ENCODE measurements around the gene SGK1. TPM values are rescaled to one million over a fixed set of nuclear protein-coding genes. Genes with fewer than 3 reads are reported as not detected.

The SGK1 gene
- total RNA-seq, 4 donors from 2014 or later = 78.8 to 221 (median 164) TPM

- TF ChIP-seq CTCF (IDR thresholded peaks at IDR 0.05; ENCODE audit: low read depth) = no peak
These were observed 24.2 kb upstream of the SGK1 start for GRCh38 chr6:134341999-134342567.

GRCh38 chr6:134340179-134340975, 22.5 kb upstream of the SGK1 start:
- no peak for TF ChIP-seq CTCF (IDR thresholded peaks at IDR 0.05; ENCODE audit: low read depth)

DNA sequence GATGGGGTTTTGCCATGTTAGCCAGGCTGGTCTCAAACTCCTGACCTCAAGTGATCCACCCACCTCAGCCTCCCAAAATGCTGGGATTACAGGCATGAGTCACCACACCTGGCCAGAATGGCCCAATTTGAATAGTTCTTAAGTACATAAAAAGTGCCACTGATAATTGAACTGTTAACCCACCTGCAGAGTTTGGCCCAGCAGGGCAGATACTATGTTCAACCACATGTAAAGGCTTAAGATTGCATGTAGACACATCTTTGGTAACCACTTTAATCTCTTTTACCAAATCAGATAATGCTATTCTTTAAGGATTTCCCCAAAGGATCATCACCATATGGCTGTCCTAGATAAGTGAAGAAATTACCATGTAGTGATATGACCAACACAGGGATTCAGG, 21.3 kb upstream of the SGK1 start:
- TF ChIP-seq CTCF (IDR thresholded peaks at IDR 0.05; ENCODE audit: low read depth) = no peak

GRCh38 chr6:134331256-134331655, 13.3 kb upstream of the SGK1 start:
- TF ChIP-seq CTCF (IDR thresholded peaks at IDR 0.05; ENCODE audit: low read depth) = no peak

DNA sequence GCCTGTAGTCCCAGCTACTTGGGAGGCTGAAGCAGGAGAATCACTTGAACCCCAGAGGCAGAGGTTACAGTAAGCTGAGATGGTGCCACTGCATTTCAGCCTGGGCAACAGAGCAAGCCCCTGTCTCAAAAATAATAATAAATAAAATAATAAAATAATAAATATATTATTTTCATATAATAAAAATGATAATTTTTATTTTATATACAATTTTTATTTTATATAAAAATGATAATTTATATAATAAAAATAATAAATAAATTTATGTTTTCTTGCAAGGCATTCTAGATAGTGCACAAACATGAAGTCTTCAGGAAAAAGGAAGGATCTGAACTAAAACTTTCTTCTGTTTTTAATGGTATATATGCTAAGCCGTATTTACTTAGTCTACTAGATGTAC, 12.6 kb upstream of the SGK1 start:
- TF ChIP-seq CTCF (IDR thresholded peaks at IDR 0.05; ENCODE audit: low read depth) = no peak

GRCh38 chr6:134328792-134329191, 10.9 kb upstream of the SGK1 start:
- no peak for TF ChIP-seq CTCF (IDR thresholded peaks at IDR 0.05; ENCODE audit: low read depth)

GRCh38 chr6:134328138-134328537, 10.2 kb upstream of the SGK1 start:
- no peak for TF ChIP-seq CTCF (IDR thresholded peaks at IDR 0.05; ENCODE audit: low read depth)
